Activated naive CD4-positive, alpha-beta T cell treated with anti-CD3 and anti-CD28 coated beads, Interleukin-2, amount 50 U/mL, for 24 hours (primary cell): ENCODE data around the gene CACNG7.
A peak's percentile ranks its signal among the peaks of the same experiment; 100 is the strongest.

Source experiments
- H3K27ac Mint-ChIP-seq: one replicate; pipeline ENCODE4 v1.8.0; 2021; ENCODE audit warnings: mild to moderate bottlenecking, mixed read lengths
- H3K27me3 Mint-ChIP-seq: one replicate; pipeline ENCODE4 v1.8.0; 2021; ENCODE audit warnings: mixed read lengths
- H3K36me3 Mint-ChIP-seq: one replicate; pipeline ENCODE4 v1.8.0; 2021; ENCODE audit warnings: mixed read lengths
- H3K4me1 Mint-ChIP-seq: one replicate; pipeline ENCODE4 v1.8.0; 2021; ENCODE audit warnings: mixed read lengths
- H3K4me3 Mint-ChIP-seq: one replicate; pipeline ENCODE4 v1.8.0; 2021; ENCODE audit warnings: mild to moderate bottlenecking, mixed read lengths
- H3K9me3 Mint-ChIP-seq: one replicate; pipeline ENCODE4 v1.8.0; 2021; ENCODE audit warnings: mixed read lengths

Gene CACNG7

GRCh38 chr19:53977991-53978731 is 69.1 kb downstream of the CACNG7 start:
- peaks cover 44% of the 10 kb centered on the region for H3K27me3 Mint-ChIP-seq
- peak overlapping the region; percentile 82 for H3K4me3 Mint-ChIP-seq
- H3K9me3 Mint-ChIP-seq: no peaks in the 10 kb centered on the region
- no peak overlapping the region for H3K27ac Mint-ChIP-seq
- H3K36me3 Mint-ChIP-seq: peaks cover 8% of the 10 kb centered on the region
- peaks cover 35% of the 10 kb centered on the region for H3K4me1 Mint-ChIP-seq

GRCh38 chr19:53978975-53979801 is 70.1 kb downstream of the CACNG7 start:
- no peak overlapping the region for H3K27ac Mint-ChIP-seq
- peak overlapping the region; percentile 72 for H3K4me3 Mint-ChIP-seq
- H3K4me1 Mint-ChIP-seq: peaks cover 35% of the 10 kb centered on the region
- H3K9me3 Mint-ChIP-seq: no peaks in the 10 kb centered on the region
- H3K27me3 Mint-ChIP-seq: peaks cover 41% of the 10 kb centered on the region
- peaks cover 8% of the 10 kb centered on the region for H3K36me3 Mint-ChIP-seq

- Mint-ChIP-seq H3K27me3 (peaks cover 37% of the 10 kb centered on the region), H3K4me1 (peaks cover 35% of the 10 kb centered on the region)
Measured at GRCh38 chr19:53980539-53981375, 71.7 kb downstream of the CACNG7 start.

GRCh38 chr19:53981376-53981951 is 72.4 kb downstream of the CACNG7 start:
- H3K9me3 Mint-ChIP-seq: no peaks in the 10 kb centered on the region
- peaks cover 8% of the 10 kb centered on the region for H3K36me3 Mint-ChIP-seq
- H3K4me1 Mint-ChIP-seq: peaks cover 35% of the 10 kb centered on the region
- no peak overlapping the region for H3K4me3 Mint-ChIP-seq
- H3K27ac Mint-ChIP-seq: no peak overlapping the region
- H3K27me3 Mint-ChIP-seq: peaks cover 34% of the 10 kb centered on the region

More at GRCh38 chr19:53980539-53981375, 71.7 kb downstream of the CACNG7 start:
- H3K9me3 Mint-ChIP-seq: no peaks in the 10 kb centered on the region
- H3K4me3 Mint-ChIP-seq: peak overlapping the region; percentile 66
- H3K36me3 Mint-ChIP-seq: peaks cover 8% of the 10 kb centered on the region
- H3K27ac Mint-ChIP-seq: peak overlapping the region; percentile 87

- Mint-ChIP-seq H3K4me1 (peaks cover 35% of the 10 kb centered on the region), H3K27ac (no peak overlapping the region), H3K4me3 (no peak overlapping the region), H3K9me3 (no peaks in the 10 kb centered on the region), H3K27me3 (peaks cover 31% of the 10 kb centered on the region), H3K36me3 (peaks cover 8% of the 10 kb centered on the region)
Measured at GRCh38 chr19:53982001-53982451, 72.9 kb downstream of the CACNG7 start.

- no peak overlapping the region for H3K27ac Mint-ChIP-seq
- H3K4me1 Mint-ChIP-seq: peaks cover 31% of the 10 kb centered on the region
- no peak overlapping the region for H3K4me3 Mint-ChIP-seq
- peaks cover 27% of the 10 kb centered on the region for H3K27me3 Mint-ChIP-seq
- H3K36me3 Mint-ChIP-seq: peaks cover 8% of the 10 kb centered on the region
- no peaks in the 10 kb centered on the region for H3K9me3 Mint-ChIP-seq
Measured at GRCh38 chr19:53982611-53983010, 73.5 kb downstream of the CACNG7 start.

GRCh38 chr19:53983457-53984289 is 74.6 kb downstream of the CACNG7 start:
- H3K9me3 Mint-ChIP-seq: no peaks in the 10 kb centered on the region
- H3K27ac Mint-ChIP-seq: no peak overlapping the region
- no peak overlapping the region for H3K4me3 Mint-ChIP-seq
- peaks cover 8% of the 10 kb centered on the region for H3K36me3 Mint-ChIP-seq
- peaks cover 26% of the 10 kb centered on the region for H3K4me1 Mint-ChIP-seq
- peaks cover 24% of the 10 kb centered on the region for H3K27me3 Mint-ChIP-seq

GRCh38 chr19:53985863-53986262 is 76.8 kb downstream of the CACNG7 start:
- Mint-ChIP-seq H3K4me3 (no peak overlapping the region), H3K27me3 (peaks cover 10% of the 10 kb centered on the region), H3K36me3 (peaks cover 2% of the 10 kb centered on the region), H3K27ac (no peak overlapping the region), H3K9me3 (no peaks in the 10 kb centered on the region), H3K4me1 (peaks cover 7% of the 10 kb centered on the region)

- Mint-ChIP-seq H3K9me3 (no peaks in the 10 kb centered on the region), H3K4me1 (peaks cover 5% of the 10 kb centered on the region), H3K36me3 (no peaks in the 10 kb centered on the region), H3K27ac (no peak overlapping the region), H3K4me3 (no peak overlapping the region), H3K27me3 (peaks cover 18% of the 10 kb centered on the region)
Measured at GRCh38 chr19:53988981-53989380, 79.9 kb downstream of the CACNG7 start.

GRCh38 chr19:53989600-53990533 is 80.8 kb downstream of the CACNG7 start:
- peaks cover 5% of the 10 kb centered on the region for H3K4me1 Mint-ChIP-seq
- no peaks in the 10 kb centered on the region for H3K9me3 Mint-ChIP-seq
- H3K36me3 Mint-ChIP-seq: no peaks in the 10 kb centered on the region
- no peak overlapping the region for H3K27ac Mint-ChIP-seq
- peaks cover 26% of the 10 kb centered on the region for H3K27me3 Mint-ChIP-seq
- no peak overlapping the region for H3K4me3 Mint-ChIP-seq

- no peak within 1 kb of the TSS for H3K27ac Mint-ChIP-seq
- H3K36me3 Mint-ChIP-seq: no peaks in the 10 kb centered on the region
- peaks cover 35% of the 10 kb centered on the region for H3K27me3 Mint-ChIP-seq
- H3K4me3 Mint-ChIP-seq: peak within 1 kb of the TSS; percentile 40
- no peaks in the 10 kb centered on the region for H3K9me3 Mint-ChIP-seq
- peaks cover 5% of the 10 kb centered on the region for H3K4me1 Mint-ChIP-seq
Measured at GRCh38 chr19:53991224-53992113, 82.4 kb downstream of the CACNG7 start, which contains the start of gene CACNG6. Gene CACNG6 (plus strand): TSS chr19:53991637. CDS start chr19:53992878, 1,241 bp downstream.

- Mint-ChIP-seq H3K27ac (no peak overlapping the region), H3K9me3 (no peaks in the 10 kb centered on the region), H3K4me3 (peak overlapping the region; percentile 40), H3K4me1 (peaks cover 5% of the 10 kb centered on the region), H3K27me3 (peaks cover 37% of the 10 kb centered on the region), H3K36me3 (no peaks in the 10 kb centered on the region)
Measured at GRCh38 chr19:53992211-53992610, 83.1 kb downstream of the CACNG7 start.

- Mint-ChIP-seq H3K4me1 (peaks cover 5% of the 10 kb centered on the region), H3K9me3 (no peaks in the 10 kb centered on the region), H3K27ac (no peak overlapping the region), H3K27me3 (peaks cover 40% of the 10 kb centered on the region), H3K36me3 (no peaks in the 10 kb centered on the region), H3K4me3 (no peak overlapping the region)
Measured at GRCh38 chr19:53992815-53993214, 83.7 kb downstream of the CACNG7 start.
